ENCODE measurements around the gene INPP5D. TPM values are rescaled to one million over a fixed set of nuclear protein-coding genes. Genes with fewer than 3 reads are reported as not detected.

Gene INPP5D
- total RNA-seq, 1 donor = under 0.01 TPM

GRCh38 chr2:233163486-233164103 is 103.5 kb downstream of the INPP5D start:
- Histone ChIP-seq H3K79me2 (ENCODE audit: insufficient read depth, low read length) (no peaks in the 10 kb centered on the region), H3K27ac (ENCODE audit: low read depth, low read length) (no peak overlapping the region), H3K9me3 (ENCODE audit: low read depth, low read length) (no peaks in the 10 kb centered on the region), H3K36me3 (ENCODE audit: insufficient read depth, low read length) (no peaks in the 10 kb centered on the region), H3K4me1 (ENCODE audit: insufficient read depth, low read length) (peaks cover 11% of the 10 kb centered on the region), H4K20me1 (ENCODE audit: insufficient read depth, low read length) (no peaks in the 10 kb centered on the region), H2AFZ (ENCODE audit: low read length) (no peak overlapping the region), H3K4me3 (ENCODE audit: insufficient read depth, low read length) (no peak overlapping the region), H3K27me3 (ENCODE audit: insufficient read depth, low read length) (no peaks in the 10 kb centered on the region), H3K4me2 (ENCODE audit: insufficient read depth, low read length) (no peak overlapping the region)
- TF ChIP-seq CTCF (IDR thresholded peaks at IDR 0.05; ENCODE audit: extremely low read depth, low read depth, low read length) = no peak
- DNase-seq (ENCODE audit: insufficient read length, low spot score, missing footprints) = no peak

- Histone ChIP-seq H2AFZ (ENCODE audit: low read length) (no peak overlapping the region), H3K27me3 (ENCODE audit: insufficient read depth, low read length) (no peaks in the 10 kb centered on the region), H3K4me3 (ENCODE audit: insufficient read depth, low read length) (no peak overlapping the region), H4K20me1 (ENCODE audit: insufficient read depth, low read length) (no peaks in the 10 kb centered on the region), H3K27ac (ENCODE audit: low read depth, low read length) (no peak overlapping the region), H3K9me3 (ENCODE audit: low read depth, low read length) (no peaks in the 10 kb centered on the region), H3K4me1 (ENCODE audit: insufficient read depth, low read length) (peaks cover 11% of the 10 kb centered on the region), H3K36me3 (ENCODE audit: insufficient read depth, low read length) (no peaks in the 10 kb centered on the region), H3K4me2 (ENCODE audit: insufficient read depth, low read length) (no peak overlapping the region), H3K79me2 (ENCODE audit: insufficient read depth, low read length) (no peaks in the 10 kb centered on the region)
- no peak for TF ChIP-seq CTCF (IDR thresholded peaks at IDR 0.05; ENCODE audit: extremely low read depth, low read depth, low read length)
- DNase-seq (ENCODE audit: insufficient read length, low spot score, missing footprints) = peak; percentile 31
Observed at GRCh38 chr2:233164128-233164635, 104.0 kb downstream of the INPP5D start.

DNA sequence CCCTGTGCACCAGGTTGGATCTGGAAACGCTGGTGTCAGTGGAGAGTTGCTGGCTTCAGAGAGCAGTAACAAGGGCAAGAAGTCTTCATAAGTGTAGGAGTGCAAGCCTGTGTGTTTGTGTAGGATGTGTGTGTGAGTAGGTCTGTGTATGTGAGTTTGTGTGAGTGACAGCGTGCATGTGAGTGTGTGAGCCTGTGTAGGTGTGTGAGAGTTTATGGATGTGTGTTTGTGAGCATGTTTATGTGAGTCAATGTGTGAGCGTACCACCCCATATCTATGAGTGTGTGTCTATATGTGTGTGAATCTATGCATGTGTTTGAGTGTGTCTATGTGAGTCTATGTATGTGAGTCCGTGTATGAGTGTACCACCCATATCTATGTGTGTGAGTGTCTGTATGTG is 104.8 kb downstream of the INPP5D start:
- H3K9me3 ChIP-seq (ENCODE audit: low read depth, low read length) = no peaks in the 10 kb centered on the region
- H3K27ac ChIP-seq (ENCODE audit: low read depth, low read length) = no peak overlapping the region
- H3K4me2 ChIP-seq (ENCODE audit: insufficient read depth, low read length) = no peak overlapping the region
- no peaks in the 10 kb centered on the region for H3K79me2 ChIP-seq (ENCODE audit: insufficient read depth, low read length)
- no peaks in the 10 kb centered on the region for H3K36me3 ChIP-seq (ENCODE audit: insufficient read depth, low read length)
- H3K4me3 ChIP-seq (ENCODE audit: insufficient read depth, low read length) = no peak overlapping the region
- TF ChIP-seq CTCF (IDR thresholded peaks at IDR 0.05; ENCODE audit: extremely low read depth, low read depth, low read length) = no peak
- H3K4me1 ChIP-seq (ENCODE audit: insufficient read depth, low read length) = peaks cover 11% of the 10 kb centered on the region
- no peak overlapping the region for H2AFZ ChIP-seq (ENCODE audit: low read length)
- no peaks in the 10 kb centered on the region for H3K27me3 ChIP-seq (ENCODE audit: insufficient read depth, low read length)
- no peaks in the 10 kb centered on the region for H4K20me1 ChIP-seq (ENCODE audit: insufficient read depth, low read length)
- DNase-seq (ENCODE audit: insufficient read length, low spot score, missing footprints) = no peak

DNA sequence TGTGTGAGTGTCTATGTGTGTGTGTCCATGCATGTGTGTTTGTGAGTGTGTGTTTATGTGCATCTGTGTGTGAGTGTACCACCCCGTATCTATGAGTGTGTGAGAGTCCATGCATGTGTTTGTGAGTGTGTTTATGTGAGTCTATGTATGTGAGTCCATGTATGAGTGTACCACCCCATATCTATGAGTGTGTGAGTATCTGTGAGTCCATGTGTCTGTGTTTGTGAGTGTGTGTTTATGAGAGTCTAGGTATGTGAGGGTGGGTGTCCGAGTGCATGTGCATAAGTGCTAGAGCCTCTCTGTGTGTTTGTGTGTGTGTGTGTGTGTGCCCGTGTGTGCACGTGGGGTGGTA is 105.4 kb downstream of the INPP5D start:
- H3K36me3 ChIP-seq (ENCODE audit: insufficient read depth, low read length) = no peaks in the 10 kb centered on the region
- no peaks in the 10 kb centered on the region for H3K9me3 ChIP-seq (ENCODE audit: low read depth, low read length)
- H3K27me3 ChIP-seq (ENCODE audit: insufficient read depth, low read length) = no peaks in the 10 kb centered on the region
- peak; percentile 17 for DNase-seq (ENCODE audit: insufficient read length, low spot score, missing footprints)
- peaks cover 11% of the 10 kb centered on the region for H3K4me1 ChIP-seq (ENCODE audit: insufficient read depth, low read length)
- H3K4me2 ChIP-seq (ENCODE audit: insufficient read depth, low read length) = peak overlapping the region; percentile 69
- no peak overlapping the region for H3K27ac ChIP-seq (ENCODE audit: low read depth, low read length)
- H3K79me2 ChIP-seq (ENCODE audit: insufficient read depth, low read length) = no peaks in the 10 kb centered on the region
- H2AFZ ChIP-seq (ENCODE audit: low read length) = no peak overlapping the region
- no peaks in the 10 kb centered on the region for H4K20me1 ChIP-seq (ENCODE audit: insufficient read depth, low read length)
- no peak for TF ChIP-seq CTCF (IDR thresholded peaks at IDR 0.05; ENCODE audit: extremely low read depth, low read depth, low read length)
- H3K4me3 ChIP-seq (ENCODE audit: insufficient read depth, low read length) = no peak overlapping the region
